GM12891 (cell line): ENCODE data around the gene CPNE7.
A peak's percentile ranks its signal among the peaks of the same experiment; 100 is the strongest.

Source experiments
- DNase-seq: peaks from one replicate; pipeline ENCODE4 v3.0.0; 2011; ENCODE audit warnings: low spot score; ENCODE audit not compliant: insufficient read length
- FAIRE-seq: peaks from 2 replicates; lab custom pipeline; 2011; peaks lifted over from hg19 to GRCh38; lab: Jason Lieb, UNC
- PAX5 ChIP-seq: IDR thresholded peaks from 2 replicates; pipeline ENCODE4 v1.6.1; 2011; ENCODE audit warnings: low read length, moderate library complexity, mild to moderate bottlenecking; ENCODE audit not compliant: insufficient read depth, severe bottlenecking
- POLR2A ChIP-seq: IDR thresholded peaks from 2 replicates; pipeline ENCODE4 v1.6.1; 2011; ENCODE audit warnings: low read depth, low read length, control low read depth
- POLR2AphosphoS5 ChIP-seq: IDR thresholded peaks from 2 replicates; pipeline ENCODE4 v1.6.1; 2011; ENCODE audit warnings: low read depth, low read length, control low read depth
- POU2F2 ChIP-seq: IDR thresholded peaks from 2 replicates; pipeline ENCODE4 v1.6.1; 2011; ENCODE audit warnings: low read depth, mild to moderate bottlenecking, control low read depth, low read length, moderate library complexity
- SPI1 ChIP-seq: IDR thresholded peaks from 2 replicates; pipeline ENCODE4 v1.6.1; 2011; ENCODE audit warnings: low read depth, low read length, control low read depth
- TAF1 ChIP-seq: IDR thresholded peaks from 2 replicates; pipeline ENCODE4 v1.6.1; 2011; ENCODE audit warnings: low read depth, low read length, control low read depth

CPNE7 gene

GRCh38 chr16:89637379-89637778, 61.8 kb downstream of the CPNE7 start:
- FAIRE-seq (no peak), DNase-seq (no peak)
- TF ChIP-seq POLR2A, result no peak
- TF ChIP-seq TAF1, result no peak
- no peak for TF ChIP-seq POLR2AphosphoS5
- TF ChIP-seq SPI1, result no peak
- TF ChIP-seq PAX5, result no peak
- TF ChIP-seq POU2F2, result no peak

- TF ChIP-seq POLR2AphosphoS5, result no peak
- no peak for TF ChIP-seq TAF1
- no peak for TF ChIP-seq POLR2A
- TF ChIP-seq POU2F2, result no peak
- no peak for TF ChIP-seq SPI1
- TF ChIP-seq PAX5, result no peak
- no peak for DNase-seq
- FAIRE-seq, result no peak
Observed at GRCh38 chr16:89638455-89638854, 62.9 kb downstream of the CPNE7 start.

- no peak for FAIRE-seq
- DNase-seq, result no peak
- no peak for TF ChIP-seq PAX5
Observed at GRCh38 chr16:89639385-89639784, 63.8 kb downstream of the CPNE7 start.

- DNase-seq (no peak), FAIRE-seq (no peak)
- TF ChIP-seq POLR2A, result no peak
- TF ChIP-seq SPI1, result no peak
- TF ChIP-seq TAF1, result no peak
- TF ChIP-seq PAX5, result no peak
- no peak for TF ChIP-seq POLR2AphosphoS5
- no peak for TF ChIP-seq POU2F2
Observed at GRCh38 chr16:89641458-89642119, 66.0 kb downstream of the CPNE7 start.

GRCh38 chr16:89642574-89642973, 67.0 kb downstream of the CPNE7 start:
- FAIRE-seq, result no peak

GRCh38 chr16:89643769-89644300, 68.3 kb downstream of the CPNE7 start:
- TF ChIP-seq TAF1, result no peak
- no peak for TF ChIP-seq POLR2AphosphoS5
- TF ChIP-seq POLR2A, result peak; percentile 13
- no peak for TF ChIP-seq PAX5
- 0 out of 2 replicates have a peak, but pooled peaks have one; percentile 11 for TF ChIP-seq POU2F2
- TF ChIP-seq SPI1, result no peak
- DNase-seq, result no peak
- FAIRE-seq, result no peak

More at GRCh38 chr16:89642574-89642973, 67.0 kb downstream of the CPNE7 start:
- no peak for TF ChIP-seq SPI1
- TF ChIP-seq POLR2AphosphoS5, result peak; percentile 53; the same call in 1 of the 2 replicates
- no peak for TF ChIP-seq POLR2A
- no peak for DNase-seq

GRCh38 chr16:89645122-89645521, 69.6 kb downstream of the CPNE7 start:
- TF ChIP-seq TAF1 (no peak), POLR2AphosphoS5 (no peak), SPI1 (no peak), POU2F2 (no peak), PAX5 (no peak), POLR2A (no peak)
- FAIRE-seq, result no peak
- DNase-seq, result no peak

- FAIRE-seq (no peak), DNase-seq (no peak)
Observed at GRCh38 chr16:89646270-89646669, 70.7 kb downstream of the CPNE7 start.

More at GRCh38 chr16:89646270-89646669, 70.7 kb downstream of the CPNE7 start:
- no peak for TF ChIP-seq SPI1
- no peak for TF ChIP-seq TAF1
- no peak for TF ChIP-seq POLR2AphosphoS5
- TF ChIP-seq POU2F2, result no peak
- no peak for TF ChIP-seq PAX5
- TF ChIP-seq POLR2A, result no peak
